ENCODE data around the gene RPS19BP1. TPM values are rescaled to one million over a fixed set of nuclear protein-coding genes. Genes with fewer than 3 reads are reported as not detected.

The RPS19BP1 gene
- total RNA-seq, 1 experiment from 2014 or later: 177 TPM

DNA sequence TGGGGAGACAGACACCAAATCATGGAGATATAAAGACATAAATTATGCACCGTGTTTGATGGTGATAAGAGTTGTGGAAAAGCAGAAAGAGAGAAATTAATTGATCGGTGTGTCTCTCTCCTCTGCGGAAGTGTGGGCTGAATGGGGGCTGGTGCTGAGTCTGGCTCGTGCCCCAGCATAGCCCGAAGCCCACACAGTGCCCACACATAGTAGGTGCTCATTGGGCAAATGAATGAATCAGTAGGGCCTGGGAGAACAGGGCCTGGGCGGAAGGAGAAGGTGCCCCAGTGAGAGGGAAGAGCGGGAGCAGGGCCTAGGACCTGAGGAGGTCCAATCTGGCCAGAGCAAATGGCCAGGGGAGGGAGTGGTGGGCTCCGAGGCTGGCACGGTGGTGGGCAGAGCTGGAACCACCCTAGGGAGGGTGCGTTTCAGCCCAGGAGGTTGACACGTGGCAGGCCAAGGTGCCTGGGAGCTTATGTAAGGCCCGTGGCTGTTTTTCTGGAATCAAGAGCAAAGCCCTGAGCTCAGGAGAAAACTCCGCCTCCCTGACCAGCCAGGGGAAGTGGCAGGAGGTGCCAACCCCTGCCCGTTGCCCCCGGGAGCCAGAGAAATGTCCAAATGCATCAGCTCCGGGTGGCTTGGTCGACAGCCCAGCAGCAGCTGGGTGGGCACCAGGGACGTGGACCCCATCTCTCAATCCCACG is 35.9 kb upstream of the RPS19BP1 start:
- H3K27ac ChIP-seq: no peak overlapping the region
- DNase-seq (ENCODE audit: low read depth in 1 of 2, low spot score in 2 of 2): no peak
- no peaks in the 10 kb centered on the region for H3K9me3 ChIP-seq (replicated peaks)
- H3K36me3 ChIP-seq: no peaks in the 10 kb centered on the region
- H3K27me3 ChIP-seq (replicated peaks): no peaks in the 10 kb centered on the region
- no peaks in the 10 kb centered on the region for H3K4me1 ChIP-seq (replicated peaks)
- H3K4me3 ChIP-seq: no peak overlapping the region

DNA sequence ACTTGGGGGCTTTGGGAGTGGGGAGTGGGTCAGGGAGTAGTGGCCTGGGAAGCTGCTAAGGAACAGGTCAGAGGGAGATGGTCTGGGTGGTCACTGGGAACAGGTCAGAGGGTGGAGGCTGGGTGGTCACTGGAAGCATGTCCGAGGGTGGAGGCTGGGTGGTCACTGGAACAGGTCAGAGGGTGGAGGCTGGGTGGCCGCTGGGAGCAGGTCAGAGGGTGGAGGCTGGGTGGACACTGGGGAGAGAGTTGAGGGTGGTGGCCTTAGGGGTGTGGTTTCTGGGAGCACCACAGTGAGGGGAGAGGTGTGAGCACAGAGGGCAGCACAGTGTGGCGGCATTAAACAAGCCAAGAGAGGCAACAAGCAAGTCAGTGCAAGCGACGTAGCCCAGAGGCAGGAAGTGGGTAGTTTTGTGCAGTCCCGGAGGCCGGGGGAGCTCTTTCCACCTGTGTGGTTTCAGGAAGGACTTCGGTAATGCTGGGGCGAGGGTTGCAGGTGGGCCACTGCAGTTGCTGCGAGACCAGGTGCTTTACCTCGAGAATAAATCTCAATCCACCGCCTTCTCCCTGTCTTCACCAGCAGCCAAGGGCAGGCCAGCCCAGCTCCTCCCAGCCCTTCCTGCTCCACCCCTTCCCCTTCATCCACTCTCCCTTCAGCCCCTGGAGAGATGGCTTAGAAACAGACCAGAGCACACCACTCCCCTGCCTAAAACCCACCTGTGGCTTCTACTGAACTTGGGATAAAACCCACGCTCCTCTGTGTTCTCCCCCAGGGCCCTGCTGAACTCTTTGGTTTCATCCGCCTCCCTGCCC is 34.8 kb upstream of the RPS19BP1 start:
- Histone ChIP-seq H3K27me3 (replicated peaks) (peaks cover 3% of the 10 kb centered on the region; the same call in 1 of the 2 replicates), H3K4me1 (replicated peaks) (no peaks in the 10 kb centered on the region), H3K4me3 (no peak overlapping the region), H3K9me3 (replicated peaks) (no peaks in the 10 kb centered on the region), H3K36me3 (no peaks in the 10 kb centered on the region), H3K27ac (no peak overlapping the region)
- DNase-seq (ENCODE audit: low read depth in 1 of 2, low spot score in 2 of 2): no peak

DNA sequence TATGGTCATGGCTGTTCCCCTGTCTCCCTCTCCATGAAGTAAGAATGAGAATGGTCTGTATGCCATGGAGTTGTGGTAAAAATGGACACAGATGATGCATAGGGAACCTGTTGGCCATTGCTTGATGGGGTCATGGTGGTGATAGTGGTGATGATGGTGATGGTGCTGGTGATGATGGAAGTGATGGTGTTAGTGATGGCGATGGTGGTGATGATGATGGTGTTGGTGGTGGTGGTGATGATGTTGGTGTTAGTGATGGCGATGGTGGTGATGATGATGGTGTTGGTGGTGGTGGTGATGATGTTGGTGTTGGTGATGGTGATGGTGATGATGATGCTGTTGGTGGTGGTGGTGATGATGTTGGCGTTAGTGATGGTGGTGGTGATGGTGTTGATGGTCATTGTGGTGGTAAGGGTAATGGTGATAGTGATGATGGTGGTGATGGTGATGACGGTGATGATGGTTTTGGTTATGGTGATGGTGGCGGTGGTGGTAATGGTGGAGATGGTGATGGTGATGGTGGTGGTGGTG is 32.9 kb upstream of the RPS19BP1 start:
- Histone ChIP-seq H3K9me3 (replicated peaks) (no peaks in the 10 kb centered on the region), H3K4me1 (replicated peaks) (no peaks in the 10 kb centered on the region), H3K4me3 (no peak overlapping the region), H3K36me3 (no peaks in the 10 kb centered on the region), H3K27me3 (replicated peaks) (peaks cover 3% of the 10 kb centered on the region; the same call in 1 of the 2 replicates), H3K27ac (no peak overlapping the region)
- no peak for DNase-seq (ENCODE audit: low read depth in 1 of 2, low spot score in 2 of 2)

DNA sequence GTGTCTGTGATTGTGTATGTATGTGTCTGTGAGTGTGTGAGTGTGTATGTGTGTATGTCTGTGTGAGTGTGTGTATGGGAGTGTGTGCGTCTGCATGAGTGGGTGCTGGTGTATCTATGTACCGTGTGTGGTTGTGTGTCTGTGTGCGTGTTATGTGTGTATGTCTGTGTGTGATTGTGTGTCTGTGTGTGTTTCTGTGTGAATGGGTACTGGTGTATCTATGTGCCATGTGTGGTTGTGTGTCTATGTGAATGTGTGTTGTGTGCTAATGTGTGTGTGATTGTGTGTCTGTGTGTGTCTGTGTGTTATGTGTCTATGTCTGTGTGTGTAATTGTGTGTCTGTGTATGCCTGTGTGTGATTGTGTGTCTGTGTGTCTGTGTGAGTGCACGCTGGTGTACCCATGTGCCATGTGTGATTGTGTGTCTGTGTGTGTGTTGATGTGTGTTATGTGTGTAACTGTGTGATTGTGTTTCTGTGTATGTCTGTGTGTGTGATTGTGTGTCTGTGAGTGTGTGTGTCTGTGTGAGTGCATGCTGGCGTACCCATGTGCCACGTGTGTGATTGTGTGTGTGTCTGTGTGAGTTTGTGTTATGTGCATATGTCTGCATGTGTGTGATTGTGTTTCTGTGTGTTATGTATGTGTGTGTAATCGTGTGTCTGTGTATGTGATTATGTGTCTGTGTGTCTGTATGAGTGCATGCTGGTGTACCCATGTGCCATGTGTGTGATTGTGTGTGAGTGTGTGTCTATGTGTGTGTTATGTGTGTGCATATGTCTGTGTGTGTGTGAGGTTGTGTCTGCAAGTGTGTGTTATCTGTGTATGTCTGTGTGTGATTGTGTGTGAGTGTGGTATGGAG is 31.3 kb upstream of the RPS19BP1 start:
- no peaks in the 10 kb centered on the region for H3K4me1 ChIP-seq (replicated peaks)
- H3K27ac ChIP-seq: no peak overlapping the region
- H3K36me3 ChIP-seq: no peaks in the 10 kb centered on the region
- no peak for DNase-seq (ENCODE audit: low read depth in 1 of 2, low spot score in 2 of 2)
- H3K9me3 ChIP-seq (replicated peaks): no peaks in the 10 kb centered on the region
- H3K27me3 ChIP-seq (replicated peaks): peaks cover 15% of the 10 kb centered on the region
- no peak overlapping the region for H3K4me3 ChIP-seq

DNA sequence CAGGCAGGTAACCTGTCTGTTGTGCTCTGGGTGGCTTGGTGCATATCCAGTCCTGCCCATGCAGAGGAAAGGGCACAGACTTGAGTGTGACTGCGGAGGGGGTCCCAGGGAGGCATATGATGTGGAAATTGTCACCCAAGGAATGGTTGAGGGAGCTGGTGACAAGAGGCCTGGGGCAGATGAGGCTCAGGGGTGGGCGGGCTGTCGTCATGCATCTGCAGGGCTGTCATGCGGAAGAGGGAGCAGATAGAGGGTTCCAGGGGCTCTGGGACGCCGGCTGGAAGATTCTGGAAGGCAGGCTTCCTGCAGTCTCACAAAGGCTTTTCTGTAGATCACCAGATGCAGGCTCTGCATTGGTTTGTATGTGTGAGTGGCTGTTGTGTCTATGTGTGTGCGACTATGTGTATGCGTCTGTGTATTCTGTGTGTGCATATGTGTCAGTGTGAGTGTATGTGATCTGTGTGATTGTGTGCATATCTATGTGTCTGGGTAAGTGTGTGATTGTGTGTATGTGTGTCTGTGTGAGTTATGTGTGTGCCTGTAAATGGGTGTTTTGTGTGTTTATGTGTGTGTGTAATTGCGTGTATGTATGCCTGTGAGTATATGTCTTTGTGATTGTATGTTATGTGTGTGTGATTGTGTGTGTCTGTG is 30.4 kb upstream of the RPS19BP1 start:
- H3K9me3 ChIP-seq (replicated peaks): no peaks in the 10 kb centered on the region
- DNase-seq (ENCODE audit: low read depth in 1 of 2, low spot score in 2 of 2): no peak
- peaks cover 24% of the 10 kb centered on the region for H3K27me3 ChIP-seq (replicated peaks)
- no peaks in the 10 kb centered on the region for H3K36me3 ChIP-seq
- no peaks in the 10 kb centered on the region for H3K4me1 ChIP-seq (replicated peaks)
- no peak overlapping the region for H3K27ac ChIP-seq
- H3K4me3 ChIP-seq: no peak overlapping the region

DNA sequence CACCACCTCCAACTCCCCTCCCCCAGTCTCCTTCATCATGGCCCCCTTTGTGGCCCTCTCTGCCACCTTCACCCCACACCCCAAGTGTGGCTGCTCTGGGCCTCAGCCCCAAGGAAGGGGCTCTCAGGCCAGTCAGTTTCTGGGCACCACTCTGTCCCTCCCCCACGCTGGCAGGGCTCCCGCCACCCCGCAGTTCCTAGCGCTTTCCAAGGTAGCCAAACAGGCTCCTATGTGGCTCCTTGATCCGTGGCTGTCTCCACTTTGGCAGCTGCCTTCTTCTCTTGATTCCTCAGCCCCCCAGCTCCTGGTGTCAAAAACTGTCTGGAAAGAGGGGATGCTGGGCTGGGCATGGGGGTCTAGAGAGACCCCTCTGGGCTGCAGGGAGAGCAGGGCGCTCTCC is 27.6 kb upstream of the RPS19BP1 start:
- H3K27ac ChIP-seq: no peak overlapping the region
- no peaks in the 10 kb centered on the region for H3K36me3 ChIP-seq
- H3K9me3 ChIP-seq (replicated peaks): no peaks in the 10 kb centered on the region
- peaks cover 46% of the 10 kb centered on the region for H3K27me3 ChIP-seq (replicated peaks)
- DNase-seq (ENCODE audit: low read depth in 1 of 2, low spot score in 2 of 2): no peak
- H3K4me1 ChIP-seq (replicated peaks): no peaks in the 10 kb centered on the region
- no peak overlapping the region for H3K4me3 ChIP-seq

DNA sequence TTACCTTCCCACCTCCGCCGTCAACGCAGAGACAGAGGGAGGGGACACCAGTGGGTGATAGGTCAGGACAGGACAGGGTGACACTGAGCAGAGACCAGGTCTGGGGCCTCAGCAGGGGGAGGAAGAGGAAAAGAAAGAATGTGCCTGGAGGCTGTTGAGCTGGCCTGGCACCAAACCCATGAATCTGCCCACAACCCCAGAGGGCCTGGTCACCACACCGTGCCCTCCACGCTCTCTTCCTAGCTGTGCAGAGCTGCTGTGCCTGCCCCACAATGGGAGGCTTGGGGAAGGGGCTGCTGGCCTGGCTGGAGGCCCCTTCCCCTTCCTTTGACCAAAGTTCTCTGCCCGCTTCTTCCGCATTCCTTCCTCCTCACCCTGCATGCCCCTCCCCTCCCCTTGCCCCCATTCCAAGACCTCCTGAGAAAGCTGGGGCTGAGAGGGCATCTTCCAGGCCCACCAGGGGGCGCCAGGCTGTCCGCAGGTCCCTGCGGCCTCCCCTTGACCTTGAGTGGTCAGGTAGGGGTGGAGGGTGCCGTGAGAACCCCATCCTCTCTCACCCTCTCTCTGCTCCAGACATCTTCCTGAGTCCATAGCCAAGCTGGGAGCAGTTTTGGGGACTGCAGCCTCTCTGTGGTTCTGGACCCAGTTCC is 27.0 kb upstream of the RPS19BP1 start:
- Histone ChIP-seq H3K4me1 (replicated peaks) (no peaks in the 10 kb centered on the region), H3K36me3 (no peaks in the 10 kb centered on the region), H3K27ac (no peak overlapping the region), H3K9me3 (replicated peaks) (no peaks in the 10 kb centered on the region), H3K27me3 (replicated peaks) (peaks cover 46% of the 10 kb centered on the region), H3K4me3 (no peak overlapping the region)
- peak in 1 of 2 experiments; percentile 16 for DNase-seq (ENCODE audit: low read depth in 1 of 2, low spot score in 2 of 2)

DNA sequence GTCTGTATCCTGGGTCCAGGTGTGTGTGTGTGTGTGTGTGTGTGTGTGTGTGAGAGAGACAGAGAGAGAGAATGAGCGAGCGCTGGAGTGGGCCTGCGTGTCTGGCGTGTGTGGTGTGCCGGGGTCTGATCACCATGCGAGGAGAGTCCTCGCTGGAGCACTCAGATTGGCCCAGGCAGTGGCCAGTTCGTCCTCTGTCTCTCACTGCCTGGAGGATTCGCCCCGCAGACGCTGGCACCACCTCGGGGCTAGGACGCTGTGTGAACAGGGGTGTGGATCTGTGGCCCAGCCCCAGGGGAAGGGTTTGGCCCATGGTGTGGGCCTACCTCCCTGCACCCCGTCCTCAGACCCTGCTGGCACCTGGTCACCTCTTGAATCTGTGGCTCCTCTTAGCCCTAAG is 26.4 kb upstream of the RPS19BP1 start:
- Histone ChIP-seq H3K36me3 (no peaks in the 10 kb centered on the region), H3K9me3 (replicated peaks) (no peaks in the 10 kb centered on the region), H3K4me1 (replicated peaks) (no peaks in the 10 kb centered on the region), H3K27me3 (replicated peaks) (peaks cover 46% of the 10 kb centered on the region), H3K27ac (no peak overlapping the region), H3K4me3 (no peak overlapping the region)
- no peak for DNase-seq (ENCODE audit: low read depth in 1 of 2, low spot score in 2 of 2)

DNA sequence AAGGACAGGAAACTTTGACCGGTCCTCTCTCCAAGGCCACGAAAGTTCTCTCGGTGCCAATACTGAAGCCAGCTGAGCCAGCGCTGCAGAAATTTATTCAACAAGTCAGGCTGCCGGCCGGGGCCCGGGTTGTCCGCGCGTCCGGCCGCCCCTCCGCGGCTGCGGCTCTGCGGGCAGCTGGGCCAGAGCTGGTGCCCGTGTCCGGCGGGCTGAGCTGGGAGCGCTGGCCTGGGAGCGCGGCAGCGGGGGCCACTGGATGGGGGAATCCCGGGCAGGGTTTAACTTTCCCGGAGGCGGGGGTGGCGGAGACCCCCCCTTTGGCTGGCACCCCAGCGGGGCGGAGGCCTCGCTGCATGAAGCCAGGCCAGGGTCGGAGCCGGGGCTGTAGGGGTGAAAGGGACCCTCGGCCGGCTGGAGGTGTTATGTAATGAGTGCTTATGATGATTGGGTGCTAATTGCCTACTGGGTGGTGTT is 25.7 kb upstream of the RPS19BP1 start:
- Histone ChIP-seq H3K4me3 (no peak overlapping the region), H3K9me3 (replicated peaks) (no peaks in the 10 kb centered on the region), H3K36me3 (no peaks in the 10 kb centered on the region), H3K27ac (no peak overlapping the region), H3K4me1 (replicated peaks) (no peaks in the 10 kb centered on the region), H3K27me3 (replicated peaks) (peaks cover 46% of the 10 kb centered on the region)
- no peak for DNase-seq (ENCODE audit: low read depth in 1 of 2, low spot score in 2 of 2)

DNA sequence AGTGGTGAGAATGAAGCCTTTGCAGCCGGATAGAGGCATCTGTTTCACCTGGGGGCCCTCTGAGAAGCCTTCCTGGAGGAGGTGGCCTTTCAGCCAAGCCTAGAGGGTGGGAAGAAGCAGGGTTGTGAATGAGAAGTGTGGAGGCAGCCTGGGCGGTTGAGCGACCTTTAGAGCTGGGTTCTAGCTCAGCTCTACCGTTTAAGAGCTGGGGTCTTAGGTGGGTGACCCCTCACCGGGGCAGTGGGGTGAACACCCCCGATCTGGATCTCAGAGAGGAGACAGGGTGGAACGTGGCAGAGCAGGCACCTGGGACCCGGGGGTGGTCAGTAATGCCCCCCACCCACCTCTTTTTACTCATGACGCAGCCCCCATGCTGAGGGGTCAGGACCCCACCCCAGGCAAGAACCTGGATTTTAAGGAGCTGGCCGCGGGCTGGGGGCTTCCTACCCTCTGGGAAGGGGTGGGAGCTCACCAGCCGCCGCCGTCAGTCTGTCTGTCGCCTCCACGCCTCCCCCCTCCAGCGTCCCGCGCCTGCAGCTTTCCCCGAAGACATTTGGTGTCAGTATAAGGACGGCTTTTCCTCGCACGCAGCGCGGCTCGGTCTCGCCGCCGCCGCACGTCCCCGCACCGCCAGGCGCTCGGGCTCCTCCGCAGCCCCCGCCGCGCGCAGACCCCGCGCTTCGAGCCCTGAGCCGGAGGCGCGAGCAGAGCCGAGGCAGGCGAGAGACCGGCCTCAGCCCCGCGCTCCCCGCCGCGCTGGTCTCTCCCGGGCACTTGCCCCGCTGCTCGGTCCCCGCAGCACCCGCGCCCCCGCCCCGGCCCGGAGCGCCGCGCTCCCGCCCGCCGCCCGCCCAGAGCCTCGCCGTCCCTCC is 24.7 kb upstream of the RPS19BP1 start:
- peaks cover 45% of the 10 kb centered on the region for H3K27me3 ChIP-seq (replicated peaks)
- H3K36me3 ChIP-seq: no peaks in the 10 kb centered on the region
- H3K9me3 ChIP-seq (replicated peaks): no peaks in the 10 kb centered on the region
- H3K27ac ChIP-seq: no peak overlapping the region
- no peaks in the 10 kb centered on the region for H3K4me1 ChIP-seq (replicated peaks)
- DNase-seq (ENCODE audit: low read depth in 1 of 2, low spot score in 2 of 2): no peak
- no peak overlapping the region for H3K4me3 ChIP-seq

DNA sequence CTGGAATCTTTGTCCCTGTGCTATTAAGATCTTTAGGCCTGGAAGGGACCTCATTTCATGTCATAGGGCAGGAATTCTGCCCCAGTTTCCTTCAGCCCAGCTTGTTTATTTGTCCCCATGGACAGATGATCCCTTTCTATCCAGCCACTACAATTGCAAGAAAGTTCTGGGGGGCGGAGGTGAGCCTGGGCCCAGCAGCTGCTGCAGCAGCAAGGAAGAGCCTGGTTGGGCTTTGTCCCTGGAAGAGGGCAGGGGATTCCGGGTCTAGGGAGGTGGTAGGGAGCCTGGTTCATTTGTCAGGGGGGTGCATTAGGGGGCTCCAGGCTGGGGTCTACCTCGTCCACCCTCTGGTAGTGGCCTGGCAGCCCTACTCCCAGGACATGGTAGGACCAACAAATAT is 21.6 kb upstream of the RPS19BP1 start:
- Histone ChIP-seq H3K36me3 (no peaks in the 10 kb centered on the region), H3K27ac (no peak overlapping the region), H3K4me3 (no peak overlapping the region), H3K4me1 (replicated peaks) (no peaks in the 10 kb centered on the region), H3K27me3 (replicated peaks) (peaks cover 47% of the 10 kb centered on the region), H3K9me3 (replicated peaks) (no peaks in the 10 kb centered on the region)
- no peak for DNase-seq (ENCODE audit: low read depth in 1 of 2, low spot score in 2 of 2)

DNA sequence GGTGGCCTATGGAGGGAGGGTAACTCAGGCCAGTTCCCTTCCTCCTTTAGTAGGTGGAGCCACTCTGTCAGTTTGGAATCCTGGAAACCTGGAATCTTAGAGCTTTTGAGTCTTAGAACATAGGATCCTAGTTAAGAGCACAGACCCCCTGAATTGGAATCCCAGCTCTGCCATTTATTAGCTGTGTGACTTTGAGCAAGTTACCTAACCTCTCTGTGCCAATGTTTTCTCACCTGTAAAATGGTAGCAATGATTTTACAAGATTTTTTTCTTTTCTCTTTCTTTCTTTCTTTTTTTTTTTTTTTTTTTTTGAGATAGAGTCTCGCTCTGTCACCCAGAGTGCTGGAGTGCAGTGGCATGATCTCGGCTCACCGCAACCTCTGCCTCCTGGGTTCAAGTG is 20.9 kb upstream of the RPS19BP1 start:
- no peak overlapping the region for H3K27ac ChIP-seq
- H3K9me3 ChIP-seq (replicated peaks): no peaks in the 10 kb centered on the region
- no peak overlapping the region for H3K4me3 ChIP-seq
- H3K36me3 ChIP-seq: no peaks in the 10 kb centered on the region
- H3K27me3 ChIP-seq (replicated peaks): peaks cover 40% of the 10 kb centered on the region
- DNase-seq (ENCODE audit: low read depth in 1 of 2, low spot score in 2 of 2): no peak
- no peaks in the 10 kb centered on the region for H3K4me1 ChIP-seq (replicated peaks)
